NCI-H69 (cell line): ENCODE data around the gene SERPINA5.
"Not testable (repeated sequence)": the region's sequence is repeated elsewhere in the genome, so short reads cannot be mapped to it uniquely, and the experiment has no call there.

ENCODE experiments used
- DNase-seq: peaks from one replicate; lab custom pipeline; 2025; lab: John Stamatoyannopoulos, UW

SERPINA5 gene

GRCh38 chr14:94623856-94624499, 42.8 kb downstream of the SERPINA5 start:
- DNase-seq, result no peak

GRCh38 chr14:94624537-94625352, 43.5 kb downstream of the SERPINA5 start:
- no peak for DNase-seq

- no peak for DNase-seq
Observed at GRCh38 chr14:94625353-94625635, 44.1 kb downstream of the SERPINA5 start.

- DNase-seq, result no peak
Observed at GRCh38 chr14:94628578-94628977, 47.4 kb downstream of the SERPINA5 start.

GRCh38 chr14:94630396-94630795, 49.2 kb downstream of the SERPINA5 start:
- DNase-seq, result no peak

- DNase-seq, result no peak
Observed at GRCh38 chr14:94631050-94631449, 49.8 kb downstream of the SERPINA5 start.

DNA sequence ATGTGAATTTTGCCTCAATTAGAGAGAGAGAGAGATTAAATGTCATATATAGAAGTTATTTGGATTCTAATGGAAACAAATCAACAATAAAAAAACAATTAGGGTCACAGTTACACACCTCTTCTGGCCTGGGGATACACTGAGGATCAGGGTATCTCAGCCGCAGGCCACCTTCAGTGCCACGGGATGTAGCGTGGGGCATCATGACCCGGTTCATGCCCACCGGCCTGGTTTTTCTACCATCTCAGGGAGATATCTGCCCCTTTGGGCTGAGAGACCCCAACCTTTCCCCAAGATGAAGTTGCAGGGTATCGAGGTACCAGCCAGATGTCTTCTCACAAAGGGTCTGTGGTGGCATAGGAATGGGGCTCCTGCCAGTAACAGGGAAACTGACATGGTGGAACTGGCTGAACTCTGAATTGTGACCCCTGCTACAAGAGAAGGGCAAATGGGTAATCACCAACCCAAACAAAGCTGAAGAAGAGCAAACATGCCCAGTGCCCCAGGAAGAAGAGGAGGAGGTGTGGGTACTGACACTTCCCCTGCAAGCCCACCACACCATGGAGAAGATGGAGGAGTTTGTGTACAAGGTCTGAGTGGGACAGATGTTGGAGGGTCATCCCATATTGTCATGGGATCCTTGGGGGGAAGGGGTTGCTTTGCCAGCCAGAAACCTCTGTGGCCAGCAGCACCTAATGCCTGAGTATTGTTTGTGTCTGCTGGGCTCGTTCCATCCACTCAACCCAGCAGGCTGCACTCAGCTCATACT, 50.5 kb downstream of the SERPINA5 start:
- no peak for DNase-seq

GRCh38 chr14:94632305-94632590, 51.0 kb downstream of the SERPINA5 start:
- no peak for DNase-seq

DNA sequence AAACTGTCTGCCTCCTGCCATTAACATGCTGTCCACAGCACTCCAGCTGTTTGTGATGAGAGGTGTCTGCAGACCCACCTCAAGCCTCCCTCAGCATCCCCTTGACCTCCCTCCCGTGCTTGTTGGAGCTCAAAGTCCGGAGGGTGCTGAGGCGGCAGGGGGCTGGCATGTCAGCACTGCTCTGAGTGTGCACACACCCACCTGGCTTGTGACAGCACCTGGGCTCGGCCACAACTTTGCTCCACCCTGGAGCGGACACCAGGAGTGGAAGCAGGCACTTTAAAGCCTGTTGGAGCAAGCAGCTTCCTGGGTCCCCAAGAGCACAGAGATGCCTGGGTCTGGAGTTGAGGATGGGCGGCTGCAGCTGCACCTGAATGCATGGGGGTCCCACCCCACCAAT, 51.9 kb downstream of the SERPINA5 start:
- no peak for DNase-seq

GRCh38 chr14:94635154-94635553, 53.9 kb downstream of the SERPINA5 start:
- DNase-seq, result no peak

DNA sequence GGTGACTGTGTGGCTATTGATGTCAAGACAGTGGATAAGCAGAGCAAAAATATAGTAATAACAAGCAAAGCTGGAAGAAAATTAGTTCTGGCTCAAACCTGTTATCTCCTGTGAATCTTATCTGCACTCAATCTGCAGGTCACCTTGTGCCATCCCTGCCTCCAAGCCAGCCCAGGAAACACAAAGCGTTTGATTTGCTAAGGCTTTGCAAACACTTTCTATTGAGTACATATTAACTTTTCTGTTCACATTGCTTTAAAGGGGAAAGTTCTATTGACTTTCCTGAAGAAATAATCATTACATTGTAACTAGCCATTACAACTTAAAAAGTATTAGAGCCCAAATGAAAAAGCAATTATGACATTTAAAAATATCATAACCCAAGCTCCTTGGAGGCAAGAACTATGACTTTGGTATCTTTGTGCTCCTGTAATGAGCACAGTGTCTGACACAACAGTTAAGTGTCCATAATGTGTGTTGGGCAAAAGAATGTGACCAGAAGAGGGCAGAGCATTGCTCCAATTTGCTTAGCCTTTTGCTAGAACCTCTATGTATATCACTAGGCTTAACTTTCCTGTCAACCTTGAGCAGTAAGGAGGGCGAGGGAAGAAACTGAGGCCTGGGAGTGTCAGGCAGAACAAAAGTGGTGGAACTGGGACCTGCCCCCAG, 55.7 kb downstream of the SERPINA5 start:
- peak; percentile 7 for DNase-seq

DNA sequence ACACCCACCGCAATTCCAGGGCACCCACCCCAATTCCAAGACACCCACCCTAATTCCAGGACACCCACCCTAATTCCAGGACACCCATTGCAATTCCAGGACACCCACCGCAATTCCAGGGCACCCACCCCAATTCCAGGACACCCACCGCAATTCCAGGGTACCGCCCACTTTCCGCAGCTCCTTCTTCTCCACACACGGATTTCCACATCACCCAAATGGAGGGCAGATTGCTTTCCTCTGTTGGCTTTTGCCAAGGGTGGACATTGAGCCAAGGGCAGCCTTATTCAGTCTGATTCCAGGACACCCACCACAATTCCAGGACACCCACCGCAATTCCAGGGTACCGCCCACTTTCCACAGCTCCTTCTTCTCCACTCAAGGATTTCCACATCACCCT, 56.6 kb downstream of the SERPINA5 start:
- not testable (repeated sequence) for DNase-seq

GRCh38 chr14:94638339-94638738, 57.1 kb downstream of the SERPINA5 start:
- no peak for DNase-seq

GRCh38 chr14:94638961-94639817, 58.0 kb downstream of the SERPINA5 start:
- no peak for DNase-seq

- no peak for DNase-seq
Observed at GRCh38 chr14:94640721-94641631, 59.8 kb downstream of the SERPINA5 start.

GRCh38 chr14:94641632-94641955, 60.4 kb downstream of the SERPINA5 start:
- no peak for DNase-seq
